ENCODE measurements around the gene PLA2G4A.
A peak's percentile ranks its signal among the peaks of the same experiment; 100 is the strongest.
"Not testable (repeated sequence)": the region's sequence is repeated elsewhere in the genome, so short reads cannot be mapped to it uniquely, and the experiment has no call there.

Gene PLA2G4A

DNA sequence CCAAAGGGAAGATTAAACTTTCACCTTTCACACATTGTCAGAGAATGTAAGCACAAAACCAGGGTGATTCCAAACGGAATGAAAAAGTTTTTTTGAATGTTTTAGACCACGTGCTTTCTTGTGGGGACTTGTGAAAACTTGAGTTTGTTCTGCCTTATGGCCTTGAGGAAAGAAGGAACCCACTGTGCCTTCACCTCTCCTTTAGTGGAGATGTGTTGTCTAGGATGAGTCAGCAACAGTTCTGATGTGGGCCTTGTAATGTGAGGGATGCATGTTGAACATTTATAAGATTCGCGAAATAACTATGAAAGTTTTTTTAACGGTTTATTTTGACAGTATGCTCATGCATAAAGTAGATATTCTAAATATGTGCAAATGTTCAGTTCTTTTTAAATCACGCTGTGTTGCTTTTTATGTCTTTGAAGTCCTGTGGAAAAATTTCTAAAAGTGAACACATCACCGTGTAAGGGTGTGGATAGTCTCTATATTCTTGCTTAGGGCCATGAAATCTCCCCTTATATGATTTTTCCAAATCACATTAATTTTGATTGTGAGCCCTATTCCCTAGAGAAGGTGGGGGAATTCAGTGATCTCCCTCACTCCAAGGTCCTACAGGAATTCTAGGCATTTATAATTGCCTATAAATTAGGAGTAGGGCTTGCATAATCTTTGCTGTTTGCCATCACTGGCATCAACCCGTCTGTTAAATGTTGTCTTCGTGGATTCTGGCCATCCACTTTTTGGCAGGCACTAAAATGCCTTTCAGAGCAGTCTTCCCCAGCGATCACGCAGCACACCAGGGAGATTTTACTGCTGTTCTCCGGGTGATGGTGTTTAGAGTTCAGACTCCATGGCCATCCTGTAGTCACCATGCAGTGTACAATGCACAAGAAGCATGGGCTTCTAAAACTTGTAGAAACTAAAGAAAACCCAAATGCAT lies 47.4 kb downstream of the PLA2G4A start:
- DNase-seq (ENCODE audit: low read depth), result peak; percentile 11

DNA sequence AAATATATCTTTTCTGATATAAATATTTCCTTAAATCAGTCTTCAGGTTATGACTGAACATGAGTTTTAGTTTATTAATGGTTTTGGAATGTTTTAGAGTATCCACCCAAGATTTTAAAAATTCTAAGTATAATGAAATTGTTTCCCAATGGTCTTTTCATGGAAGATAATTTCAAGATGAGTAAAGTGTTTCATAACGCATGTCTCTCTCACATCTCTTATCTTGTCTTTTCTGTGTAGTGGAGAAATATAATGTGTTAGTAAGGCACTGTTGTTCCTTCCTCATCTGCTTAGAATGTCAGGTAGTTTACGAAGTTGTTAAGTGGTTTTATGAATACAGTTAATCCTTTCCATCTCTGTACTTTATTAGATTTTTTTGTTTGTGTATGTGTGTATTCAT lies 49.6 kb downstream of the PLA2G4A start:
- DNase-seq (ENCODE audit: low read depth), result no peak

DNA sequence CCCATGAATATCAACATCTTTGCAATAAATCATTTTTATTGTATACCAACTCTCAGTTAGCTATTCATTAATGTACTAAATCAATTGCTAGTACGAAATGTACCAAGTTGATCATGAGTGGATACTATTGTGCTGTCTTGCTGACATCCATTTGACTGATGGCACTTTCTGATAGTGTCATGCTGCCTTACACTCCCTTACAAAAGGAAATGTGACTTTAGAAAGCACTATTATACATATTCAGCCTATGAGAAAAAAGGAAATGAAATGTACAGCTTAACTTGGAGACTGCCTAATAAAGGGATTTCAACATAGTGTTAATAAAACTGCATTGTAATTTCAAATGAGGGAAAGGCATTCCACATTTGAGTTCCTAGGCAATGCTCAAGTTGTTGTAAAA lies 52.2 kb downstream of the PLA2G4A start:
- no peak for DNase-seq (ENCODE audit: low read depth)

DNA sequence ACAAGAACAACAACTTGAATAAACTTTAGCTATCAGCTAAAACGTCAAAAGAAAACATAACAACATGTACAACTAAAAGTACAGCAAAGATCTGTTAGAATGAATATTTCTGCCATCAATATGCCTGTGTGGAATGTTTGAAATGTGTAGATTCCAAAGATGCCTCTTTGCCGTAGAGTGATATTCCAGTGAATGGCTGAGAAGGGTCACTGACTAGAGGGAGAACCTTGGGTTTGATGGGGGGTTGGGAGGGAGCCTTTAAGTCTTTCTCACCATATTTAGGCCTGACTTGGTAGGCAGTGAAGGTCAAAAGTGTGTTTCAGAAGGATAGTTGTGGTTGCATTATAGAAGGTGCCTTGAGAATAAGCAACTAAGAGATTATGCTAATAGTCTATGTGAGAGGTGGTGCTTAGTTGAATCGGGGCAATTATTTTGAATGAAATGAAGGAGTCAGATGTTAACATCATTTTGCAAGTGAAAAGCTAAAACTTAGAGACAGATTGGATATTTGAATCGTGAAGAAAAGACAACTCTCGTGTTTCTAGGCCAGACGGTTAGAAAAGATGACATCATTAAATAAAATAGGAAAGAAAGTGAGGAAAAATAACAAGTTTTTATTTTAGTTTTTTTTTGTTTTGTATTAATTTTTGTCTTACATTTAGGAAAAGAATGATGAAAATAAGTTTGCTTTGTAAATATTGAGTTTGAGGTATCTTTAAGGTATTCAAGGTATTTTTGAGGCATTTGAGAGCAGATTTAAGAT lies 53.8 kb downstream of the PLA2G4A start:
- DNase-seq (ENCODE audit: low read depth), result no peak

DNA sequence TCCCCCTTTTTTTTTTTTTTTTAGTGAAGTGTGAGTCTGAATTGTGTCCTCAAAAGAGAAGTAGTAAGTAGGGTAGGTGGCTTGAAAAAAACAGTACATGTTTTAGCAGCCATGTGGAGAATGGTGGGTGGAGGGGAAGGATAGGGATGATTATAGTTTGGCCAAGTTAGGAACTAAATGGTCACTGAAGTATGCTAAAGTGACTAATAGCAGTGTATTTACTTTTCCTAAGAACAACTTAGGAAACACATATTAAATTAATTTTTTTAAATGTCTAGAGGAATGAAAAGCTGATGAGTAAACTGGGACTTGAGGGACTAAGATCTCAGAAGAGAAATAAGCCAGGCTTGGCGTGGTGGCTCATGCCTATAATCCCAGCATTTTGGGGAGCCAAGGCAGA lies 55.5 kb downstream of the PLA2G4A start:
- peak; percentile 26 for DNase-seq (ENCODE audit: low read depth)

DNA sequence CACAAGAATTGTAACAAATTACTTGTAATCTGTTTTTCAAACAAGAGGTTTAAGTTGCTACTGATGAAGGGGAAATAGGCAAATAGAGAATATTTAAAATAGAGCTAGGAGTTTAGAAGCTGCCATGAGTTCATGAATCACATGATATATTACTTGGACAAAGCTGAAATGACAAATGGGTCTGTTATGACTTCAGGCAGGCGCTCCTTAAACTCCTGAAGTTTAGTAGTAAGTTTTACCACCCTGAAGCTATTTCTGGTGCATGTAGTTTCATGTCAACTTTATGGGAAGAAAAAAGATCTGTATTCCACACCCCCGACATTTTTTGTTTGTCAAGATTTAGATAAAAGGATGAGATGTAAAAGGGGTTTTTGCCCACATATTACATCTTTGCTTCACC lies 58.5 kb downstream of the PLA2G4A start:
- DNase-seq (ENCODE audit: low read depth), result no peak

DNA sequence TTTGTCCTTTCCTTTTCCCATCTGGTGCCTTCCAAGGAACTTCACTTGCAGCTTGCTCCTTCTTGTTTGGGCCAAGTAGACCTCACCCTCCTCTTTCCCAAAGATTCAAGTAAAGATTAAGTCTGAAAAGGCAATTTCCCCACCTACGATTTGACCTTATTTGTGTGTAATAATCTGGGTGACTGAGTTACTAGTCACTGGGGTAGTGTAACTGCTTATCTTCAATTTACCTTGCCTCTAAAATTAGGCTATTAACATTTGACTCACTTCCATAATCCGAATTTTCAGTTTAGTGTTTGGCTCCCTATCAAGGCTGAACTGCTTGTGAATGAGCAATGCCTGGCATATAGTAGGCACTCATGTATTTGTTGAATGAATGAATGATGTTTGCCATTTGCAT lies 59.6 kb downstream of the PLA2G4A start:
- DNase-seq (ENCODE audit: low read depth), result no peak

DNA sequence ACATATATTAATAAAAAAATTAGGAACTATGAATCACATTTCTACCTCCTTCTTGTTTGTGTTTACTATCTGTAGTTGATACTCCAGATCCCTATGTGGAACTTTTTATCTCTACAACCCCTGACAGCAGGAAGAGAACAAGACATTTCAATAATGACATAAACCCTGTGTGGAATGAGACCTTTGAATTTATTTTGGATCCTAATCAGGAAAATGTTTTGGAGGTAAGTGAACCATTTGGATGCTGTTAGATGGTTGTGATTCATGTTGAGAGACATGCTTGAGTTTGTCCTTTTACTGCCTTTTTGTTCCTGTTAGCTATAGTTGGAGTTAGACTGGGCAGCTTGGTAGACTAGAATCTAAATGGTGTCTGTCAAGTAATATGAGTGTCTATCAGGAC lies 64.2 kb downstream of the PLA2G4A start:
- no peak for DNase-seq (ENCODE audit: low read depth)

DNA sequence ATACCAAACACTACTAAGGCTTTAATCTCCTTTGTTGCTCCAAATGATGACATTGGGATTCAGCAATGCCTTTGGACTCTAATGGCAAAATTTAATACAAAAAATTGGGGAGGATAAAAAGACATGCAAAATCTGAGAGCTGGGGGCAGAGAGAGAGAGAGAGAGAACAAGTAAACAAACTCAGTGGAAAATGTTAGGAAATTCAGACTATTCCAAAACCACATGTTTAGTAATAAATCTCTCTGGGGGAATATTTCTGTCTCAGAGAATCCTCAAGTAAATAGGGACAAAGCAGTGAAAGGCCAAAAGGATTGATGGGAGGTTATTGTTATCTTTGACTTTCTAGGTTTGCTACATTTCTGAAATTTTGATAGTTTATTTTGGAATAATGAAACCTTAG lies 65.7 kb downstream of the PLA2G4A start:
- peak; percentile 83 for DNase-seq (ENCODE audit: low read depth)

DNA sequence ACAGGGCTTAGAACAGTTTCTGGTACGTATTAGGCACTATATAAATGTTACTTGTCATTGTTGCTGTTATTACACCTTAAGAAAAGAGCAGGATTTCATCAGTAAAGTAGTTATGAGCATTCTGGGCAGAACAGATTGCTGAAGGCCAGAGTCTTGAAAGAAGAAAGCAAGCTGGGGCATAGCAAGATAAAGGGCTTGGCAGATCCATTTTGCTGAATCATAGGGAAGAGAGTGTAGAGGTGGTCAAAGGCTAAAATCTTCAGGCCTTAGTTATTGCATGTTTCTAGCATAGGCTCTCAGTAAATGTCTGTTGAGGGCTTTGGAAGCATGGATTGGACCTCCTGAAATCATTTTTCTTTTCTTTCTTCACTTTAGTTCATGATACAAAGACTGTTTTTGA lies 67.5 kb downstream of the PLA2G4A start:
- no peak for DNase-seq (ENCODE audit: low read depth)

DNA sequence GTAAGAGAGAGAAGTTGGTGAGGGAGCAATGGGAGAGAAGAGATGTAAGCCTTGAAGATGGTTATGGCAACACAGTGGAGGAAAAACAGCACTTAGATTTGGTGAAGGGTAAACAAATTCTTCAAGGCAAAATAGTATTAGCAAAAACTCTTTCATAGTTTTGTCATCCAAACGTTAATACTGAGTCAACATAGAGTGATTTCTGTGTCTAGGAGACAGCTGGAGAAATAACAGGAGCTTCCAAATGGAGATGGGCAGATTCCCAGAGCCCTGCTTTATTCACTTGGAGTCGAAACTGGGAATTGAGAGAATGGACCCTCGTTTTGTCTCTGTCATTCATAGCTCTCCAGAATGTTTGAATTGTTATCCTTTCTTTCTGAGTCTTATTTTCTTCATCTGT lies 68.3 kb downstream of the PLA2G4A start:
- no peak for DNase-seq (ENCODE audit: low read depth)

DNA sequence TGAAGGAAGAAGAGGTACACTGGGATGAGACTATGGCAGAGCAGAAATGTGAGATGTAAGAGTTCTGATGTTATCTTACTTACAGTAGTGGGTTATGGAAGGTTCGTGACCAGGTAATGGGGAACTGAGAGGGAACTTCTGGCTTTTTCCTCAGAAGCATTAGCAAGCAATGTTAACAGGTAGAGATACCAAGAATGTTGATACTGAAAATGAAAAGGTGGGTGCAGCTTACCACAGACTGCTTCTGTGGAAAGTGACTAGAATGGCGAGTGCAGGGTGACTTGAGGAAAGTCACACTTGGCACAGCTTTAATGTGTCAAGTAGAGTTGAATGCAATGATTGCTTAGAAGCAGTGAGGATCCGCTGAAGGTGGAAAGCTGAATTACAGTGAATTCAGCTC lies 70.8 kb downstream of the PLA2G4A start:
- DNase-seq (ENCODE audit: low read depth), result no peak

DNA sequence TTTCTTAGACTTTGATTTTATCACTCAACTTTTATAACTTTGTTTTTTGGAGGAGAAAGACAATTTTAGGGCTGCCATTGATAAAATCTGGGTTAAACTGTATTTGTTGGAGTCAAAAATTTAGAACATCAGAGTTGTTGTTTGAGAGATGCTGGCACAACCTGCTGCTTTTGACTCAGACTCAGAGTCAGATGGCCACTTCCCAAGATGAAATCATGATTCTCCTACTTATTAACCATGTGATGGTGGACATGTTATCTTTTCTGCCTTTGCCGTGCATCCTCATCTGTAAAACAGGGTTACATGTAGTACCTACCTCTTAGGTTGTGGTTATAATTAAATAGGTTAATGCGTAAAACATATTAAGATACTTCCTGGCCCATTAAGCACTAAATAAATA lies 71.2 kb downstream of the PLA2G4A start:
- no peak for DNase-seq (ENCODE audit: low read depth)

DNA sequence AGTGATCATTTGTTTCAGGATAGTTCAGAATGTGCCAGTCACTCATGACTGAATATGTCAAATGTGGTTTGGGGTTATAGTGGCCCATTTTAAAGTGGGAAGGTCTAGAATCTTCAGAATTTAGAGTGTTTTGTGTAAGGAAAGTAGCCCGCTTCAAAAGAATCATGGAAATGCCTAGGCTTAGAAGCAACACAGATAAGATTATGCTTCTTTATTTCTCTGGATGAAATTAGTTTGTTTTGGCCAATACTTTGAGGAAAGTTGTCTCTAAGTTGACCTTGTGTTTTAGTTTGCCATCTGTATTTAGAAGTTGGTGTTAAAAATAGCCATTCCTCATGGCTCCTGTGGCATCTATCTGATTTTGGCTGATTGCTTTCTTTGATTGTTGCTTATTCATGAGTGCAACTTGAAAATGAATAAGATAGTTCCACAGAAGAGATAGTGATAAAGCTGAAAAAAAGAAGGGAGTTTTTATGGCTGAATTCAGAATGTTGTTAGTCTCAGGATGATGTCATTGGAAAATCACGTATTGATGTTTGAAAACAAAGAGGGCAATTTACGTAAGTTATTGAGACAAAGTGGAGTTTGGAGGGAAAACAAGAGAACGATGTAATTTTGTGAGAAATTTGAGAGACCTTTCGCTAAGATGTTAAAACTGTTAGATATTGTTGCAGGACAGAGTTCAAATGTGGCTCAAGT lies 71.9 kb downstream of the PLA2G4A start:
- no peak for DNase-seq (ENCODE audit: low read depth)

DNA sequence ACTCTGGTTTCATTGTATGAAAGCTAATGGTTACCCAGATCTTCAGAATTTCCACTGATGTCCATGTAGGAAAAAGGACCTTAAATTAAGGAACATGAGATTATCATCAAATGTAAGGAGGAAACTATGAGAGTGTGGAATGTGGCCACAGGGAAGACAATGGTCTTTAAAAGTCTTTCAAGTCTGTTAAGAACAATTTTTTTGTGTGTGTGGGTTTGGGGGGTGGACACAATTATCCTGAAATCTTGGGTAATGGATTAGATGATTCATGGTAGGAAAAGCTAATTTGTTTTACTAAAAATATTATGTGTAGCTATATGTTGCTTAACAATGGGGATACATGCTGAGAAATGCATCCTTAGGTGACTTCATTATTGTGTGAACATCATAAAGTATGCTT lies 72.9 kb downstream of the PLA2G4A start:
- DNase-seq (ENCODE audit: low read depth), result no peak

DNA sequence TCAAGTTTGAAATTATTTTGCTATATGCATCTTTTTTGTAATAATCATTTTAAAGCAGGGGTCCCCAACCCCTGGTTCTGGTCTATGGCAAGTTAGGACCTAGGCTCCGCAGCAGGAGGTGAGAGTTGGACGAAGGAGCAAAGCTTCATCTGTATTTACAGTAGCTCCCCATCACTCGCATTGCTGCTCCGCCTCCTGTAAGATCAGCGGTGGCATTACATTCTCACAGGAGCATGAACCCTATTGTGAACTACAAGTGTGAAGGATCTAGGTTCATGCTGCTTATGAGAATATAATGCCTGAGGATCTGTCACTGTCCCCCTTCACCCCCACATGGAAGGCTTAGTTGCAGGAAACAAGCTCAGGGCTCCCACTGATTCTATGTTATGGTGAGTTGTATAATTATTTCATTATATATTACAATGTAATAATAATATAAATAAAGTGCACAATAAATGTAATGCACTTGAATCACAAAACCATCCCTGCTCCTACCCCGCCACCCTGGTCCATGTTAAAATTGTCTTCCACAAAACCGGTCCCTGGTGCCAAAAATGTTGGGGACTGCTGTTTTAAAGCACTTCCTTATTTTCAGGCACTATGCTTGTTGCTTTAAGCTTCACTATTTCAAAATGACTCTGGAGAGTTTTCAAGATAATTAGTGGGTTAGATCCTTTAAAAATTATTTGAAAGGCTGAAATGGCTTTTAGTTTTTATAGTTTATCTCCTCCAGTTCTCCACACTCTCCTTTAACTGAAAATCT lies 74.8 kb downstream of the PLA2G4A start:
- DNase-seq (ENCODE audit: low read depth), result no peak

DNA sequence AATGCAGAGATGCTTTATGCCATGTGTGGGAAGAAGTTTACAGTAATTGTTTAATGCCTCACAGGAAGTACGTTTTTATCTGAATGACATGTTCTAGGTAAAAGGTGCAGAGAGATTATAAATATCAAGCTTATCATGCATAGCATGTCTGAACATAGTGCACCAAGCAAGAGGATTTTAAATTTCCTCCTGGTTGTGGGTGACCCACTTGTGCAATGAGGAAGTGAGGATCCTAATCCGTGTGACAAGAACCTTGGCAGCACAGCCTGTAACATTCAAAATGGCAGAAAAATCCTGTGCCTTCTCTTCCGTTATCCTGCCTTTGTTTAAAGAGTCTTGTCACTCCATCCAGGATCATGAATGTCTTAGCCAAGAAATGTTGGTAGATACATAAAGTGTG lies 75.6 kb downstream of the PLA2G4A start:
- DNase-seq (ENCODE audit: low read depth), result no peak

DNA sequence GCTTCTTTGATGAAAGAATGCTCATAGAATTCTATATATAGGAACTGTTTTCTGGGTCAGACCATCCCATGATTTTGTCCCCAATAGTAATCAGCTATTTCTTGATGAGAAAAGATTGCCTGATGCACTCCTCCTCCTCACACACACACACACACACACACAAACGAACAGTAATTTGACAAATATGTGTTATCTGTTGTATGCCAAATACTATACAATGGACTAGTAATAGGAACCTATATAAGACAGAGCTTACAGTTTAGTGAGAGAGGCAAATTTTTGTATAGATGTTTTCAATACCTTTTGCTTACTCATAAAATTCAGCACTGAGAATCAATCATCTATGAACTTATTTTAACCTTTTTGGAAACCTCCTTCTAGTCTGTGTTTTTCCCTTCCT lies 76.8 kb downstream of the PLA2G4A start:
- no peak for DNase-seq (ENCODE audit: low read depth)

DNA sequence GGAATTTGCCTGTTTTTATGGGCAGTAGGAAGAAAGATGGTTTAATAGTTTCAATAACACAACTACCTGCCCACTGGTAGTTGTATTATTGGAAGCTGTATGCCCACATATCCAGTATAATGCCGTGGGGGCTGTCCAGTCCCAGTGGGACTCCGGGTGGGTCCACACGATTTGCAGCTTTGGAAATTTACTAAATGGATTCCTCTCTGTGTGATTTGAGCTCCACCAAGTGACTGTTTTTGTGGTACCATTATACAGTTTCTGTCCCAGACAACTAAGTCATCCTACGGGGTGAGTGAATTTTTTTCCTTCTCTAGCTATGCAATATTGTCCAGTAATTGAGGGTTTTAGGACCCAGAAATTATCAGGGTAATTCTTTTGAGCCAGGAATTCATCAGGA lies 86.8 kb downstream of the PLA2G4A start:
- DNase-seq (ENCODE audit: low read depth), result no peak

DNA sequence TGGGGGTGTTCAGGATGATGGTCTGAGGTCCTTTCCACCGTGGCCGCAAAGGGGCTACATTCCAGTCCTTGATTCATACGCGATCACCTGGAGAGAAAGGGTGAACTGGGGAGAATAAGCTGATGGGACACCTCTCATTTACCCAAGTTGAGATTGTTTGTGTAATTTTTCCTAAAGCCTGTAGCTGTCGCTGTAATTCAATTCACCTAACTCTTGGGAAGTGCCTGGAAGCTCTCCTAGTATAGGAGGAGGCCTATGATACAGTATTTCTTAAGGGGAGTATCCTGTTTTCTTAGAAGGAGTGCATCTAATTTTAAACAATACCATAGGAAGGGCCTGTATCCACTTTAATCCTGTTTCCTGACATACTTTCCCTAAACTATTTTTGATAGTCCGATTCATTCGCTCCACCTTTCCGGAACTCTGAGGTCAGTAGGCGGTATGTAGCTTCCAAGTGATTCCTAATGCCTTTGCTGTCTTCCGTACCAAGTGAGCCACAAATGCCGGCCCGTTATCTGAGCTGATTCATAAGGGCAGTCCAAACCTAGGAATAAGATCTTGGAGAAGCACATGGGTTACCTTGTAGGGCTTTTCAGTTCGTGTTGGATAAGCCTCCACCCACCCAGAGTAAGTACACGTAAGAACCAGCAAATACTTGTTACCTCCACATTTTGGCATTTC lies 88.5 kb downstream of the PLA2G4A start:
- peak; percentile 46 for DNase-seq (ENCODE audit: low read depth)

DNA sequence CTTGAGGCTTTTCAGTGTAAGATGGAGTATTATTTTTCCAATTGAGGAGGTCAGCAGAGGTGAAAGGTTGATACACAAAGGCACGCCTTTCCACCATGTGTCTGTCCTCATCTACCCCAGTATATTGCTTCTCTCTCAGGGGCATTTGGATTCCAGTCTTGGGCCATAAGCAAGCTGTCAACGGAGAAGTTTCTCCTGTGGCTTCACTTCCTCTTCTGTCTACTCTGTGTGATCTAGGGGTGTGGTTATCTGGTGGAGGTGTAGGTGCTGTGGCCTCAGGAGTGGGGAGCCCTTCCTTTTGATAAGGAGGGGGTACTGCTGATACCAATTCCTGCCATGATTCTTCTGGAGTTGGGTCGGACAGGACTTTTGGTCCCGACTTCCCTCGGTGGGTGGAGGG lies 92.6 kb downstream of the PLA2G4A start:
- DNase-seq (ENCODE audit: low read depth), result not testable (repeated sequence)

Data from fibroblast of gingiva (primary cell).